ENCODE data around the gene POPDC2.
A peak's percentile ranks its signal among the peaks of the same experiment; 100 is the strongest.

Gene POPDC2

GRCh38 chr3:119639494-119640350, 20.7 kb downstream of the POPDC2 start:
- no peak for DNase-seq (ENCODE audit: low spot score)

GRCh38 chr3:119637679-119638477, 22.5 kb downstream of the POPDC2 start:
- peak; percentile 86 for DNase-seq (ENCODE audit: low spot score)

- no peak for DNase-seq (ENCODE audit: low spot score)
Observed at GRCh38 chr3:119636891-119637611, 23.3 kb downstream of the POPDC2 start.

DNA sequence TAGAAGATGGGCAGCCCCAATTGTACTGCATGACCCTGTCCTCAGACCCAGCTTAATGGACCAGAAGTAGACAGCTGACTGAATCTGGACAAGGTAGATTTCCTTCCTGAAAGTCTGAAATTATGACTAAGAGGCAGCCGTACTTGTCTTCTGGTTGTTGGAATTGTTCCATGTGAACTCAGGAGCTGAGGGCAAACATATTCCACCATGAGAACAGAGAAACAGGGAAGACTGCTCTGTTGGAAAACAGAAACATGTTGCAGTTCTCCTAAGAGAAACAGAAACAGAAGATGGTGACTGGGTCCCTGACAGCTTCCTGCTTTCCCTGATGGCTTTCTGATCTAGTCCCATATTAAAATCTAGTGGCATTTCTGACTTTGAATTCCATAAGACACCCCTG, 24.1 kb downstream of the POPDC2 start:
- DNase-seq (ENCODE audit: low spot score) = no peak

DNA sequence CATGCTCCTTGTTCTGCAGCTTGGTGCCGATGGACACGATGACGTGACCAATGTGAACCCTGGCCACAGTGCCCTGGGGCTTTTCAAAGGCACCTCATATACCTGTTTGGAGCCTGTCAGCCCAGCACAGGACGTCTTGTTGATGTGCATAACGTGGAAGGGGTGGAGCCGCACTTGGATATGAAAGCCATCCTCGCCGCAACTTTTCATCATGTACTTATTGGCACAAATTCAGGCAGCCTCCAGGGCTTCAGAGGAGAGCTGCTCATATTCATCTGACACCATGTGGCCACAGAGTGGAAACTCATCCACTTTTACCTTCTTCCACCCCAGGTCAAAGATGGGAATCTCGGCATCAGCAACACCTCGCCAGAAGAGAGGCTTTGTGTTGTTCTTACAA, 24.7 kb downstream of the POPDC2 start:
- no peak for DNase-seq (ENCODE audit: low spot score)

DNA sequence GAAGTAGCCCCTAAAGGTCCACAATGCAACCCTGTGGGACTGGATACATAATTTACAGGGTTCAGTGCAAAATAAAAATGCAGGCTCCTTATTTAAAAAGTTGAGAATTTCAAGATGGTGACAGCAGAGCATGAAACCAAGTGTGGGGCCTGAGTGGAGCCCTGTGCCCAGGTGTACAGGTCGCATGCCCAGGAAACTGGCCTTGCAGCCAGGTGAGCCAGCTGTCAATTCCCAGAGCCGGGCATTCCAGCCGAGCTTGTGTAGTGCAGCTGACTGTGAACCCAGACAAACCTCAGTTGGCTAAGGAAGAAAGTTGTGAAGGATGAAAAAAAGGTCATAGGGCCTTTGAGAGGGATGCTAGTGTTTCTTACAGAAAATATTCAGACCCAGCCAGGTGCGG, 27.6 kb downstream of the POPDC2 start:
- no peak for DNase-seq (ENCODE audit: low spot score)

DNA sequence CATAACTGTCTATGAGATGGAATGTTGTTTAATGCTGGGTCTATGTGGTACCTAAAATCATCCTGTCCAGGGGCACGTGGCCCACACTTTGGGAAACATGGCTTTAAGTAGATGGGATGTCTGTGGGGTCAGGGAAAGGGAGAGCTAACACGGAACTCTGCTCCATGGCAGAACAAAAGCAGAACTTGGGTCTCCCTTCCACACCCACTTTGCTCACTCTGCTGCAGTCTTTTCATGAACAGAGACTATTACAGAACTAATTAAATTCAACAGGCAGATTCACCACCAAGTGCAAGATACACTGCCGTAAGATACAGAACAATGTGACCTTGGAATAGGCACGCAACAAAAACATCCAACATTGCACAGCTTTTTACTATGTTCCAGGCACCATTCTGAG, 28.2 kb downstream of the POPDC2 start:
- DNase-seq (ENCODE audit: low spot score) = no peak

- peak; percentile 32 for DNase-seq (ENCODE audit: low spot score)
Observed at GRCh38 chr3:119631516-119631915, 28.9 kb downstream of the POPDC2 start.

- no peak for DNase-seq (ENCODE audit: low spot score)
Observed at GRCh38 chr3:119630880-119631329, 29.5 kb downstream of the POPDC2 start.

DNA sequence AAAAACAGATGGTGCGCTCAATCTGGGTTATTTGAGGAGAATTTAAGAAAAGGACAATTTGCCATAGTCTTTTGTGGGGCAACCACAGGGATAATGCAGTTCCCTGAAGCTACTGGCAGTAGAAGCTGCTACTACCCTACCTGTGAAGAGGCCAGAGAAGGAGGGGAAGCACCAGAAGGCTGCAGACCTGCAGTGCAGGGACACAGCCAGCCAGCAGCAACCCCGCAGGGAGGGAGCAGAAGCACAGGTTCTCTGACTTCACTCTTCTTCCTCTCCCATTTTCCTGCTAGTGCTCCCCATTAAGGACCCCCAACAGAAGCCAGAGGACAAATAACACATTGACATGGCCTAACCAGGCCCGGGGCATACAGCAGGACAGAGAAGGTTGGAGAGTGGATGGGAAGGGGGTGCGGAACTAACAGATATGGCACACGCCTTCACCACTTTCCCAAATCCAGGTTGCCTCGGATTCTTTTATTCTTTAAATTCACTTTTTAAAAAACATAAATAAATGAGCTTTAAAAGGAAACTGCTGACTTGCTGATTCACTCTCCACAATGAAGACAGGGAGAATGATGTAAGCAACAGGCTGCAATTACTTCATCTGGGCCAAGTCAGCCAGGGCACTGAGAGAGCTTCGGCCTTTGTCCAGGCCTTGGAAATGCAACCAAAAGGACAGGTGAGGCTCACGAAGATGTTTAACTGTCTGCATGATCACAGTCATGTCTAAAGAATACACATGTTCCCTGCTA, 30.1 kb downstream of the POPDC2 start:
- peak; percentile 81 for DNase-seq (ENCODE audit: low spot score)

- peak; percentile 44 for DNase-seq (ENCODE audit: low spot score)
Observed at GRCh38 chr3:119628816-119629445, 31.5 kb downstream of the POPDC2 start.

- no peak for DNase-seq (ENCODE audit: low spot score)
Observed at GRCh38 chr3:119628390-119628789, 32.0 kb downstream of the POPDC2 start.

DNA sequence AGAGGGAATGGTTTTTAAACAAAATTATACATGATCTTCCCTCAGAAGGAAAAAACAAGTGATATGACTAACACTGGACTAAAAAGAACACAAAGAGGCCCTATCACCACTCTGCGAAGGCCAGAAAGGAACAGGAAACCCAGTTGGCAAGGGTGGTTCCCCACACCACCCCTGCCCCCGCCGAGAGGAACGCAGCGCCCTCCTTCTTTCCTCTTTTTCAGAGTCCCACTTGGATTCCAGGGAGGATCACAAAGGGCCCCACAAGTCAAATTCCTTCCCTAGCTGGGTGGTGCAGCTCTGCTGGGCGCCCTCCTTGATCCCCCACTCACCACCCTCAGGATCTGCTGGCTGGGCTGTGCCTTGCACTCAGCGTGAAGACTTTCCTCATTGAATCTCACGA, 32.9 kb downstream of the POPDC2 start:
- no peak for DNase-seq (ENCODE audit: low spot score)

DNA sequence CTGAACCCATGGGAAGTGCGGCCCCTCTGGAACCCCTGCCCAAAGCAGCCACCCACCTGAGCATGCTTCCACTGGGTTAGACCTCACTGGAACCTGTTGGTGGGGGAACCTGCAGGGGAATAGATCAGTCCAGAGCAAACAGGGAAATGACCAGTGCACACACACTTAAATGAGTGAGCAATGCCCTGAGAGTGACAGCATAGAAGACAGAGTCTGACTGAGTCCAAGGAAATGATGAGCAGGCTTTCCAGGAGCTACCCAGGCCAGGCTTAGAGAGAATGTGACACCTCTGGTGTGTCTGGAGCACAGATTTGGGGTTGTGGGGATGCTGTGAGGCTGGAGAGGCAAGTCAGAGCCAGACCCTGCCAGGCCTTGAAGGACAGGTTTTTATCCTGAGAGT, 34.2 kb downstream of the POPDC2 start:
- DNase-seq (ENCODE audit: low spot score) = no peak

DNA sequence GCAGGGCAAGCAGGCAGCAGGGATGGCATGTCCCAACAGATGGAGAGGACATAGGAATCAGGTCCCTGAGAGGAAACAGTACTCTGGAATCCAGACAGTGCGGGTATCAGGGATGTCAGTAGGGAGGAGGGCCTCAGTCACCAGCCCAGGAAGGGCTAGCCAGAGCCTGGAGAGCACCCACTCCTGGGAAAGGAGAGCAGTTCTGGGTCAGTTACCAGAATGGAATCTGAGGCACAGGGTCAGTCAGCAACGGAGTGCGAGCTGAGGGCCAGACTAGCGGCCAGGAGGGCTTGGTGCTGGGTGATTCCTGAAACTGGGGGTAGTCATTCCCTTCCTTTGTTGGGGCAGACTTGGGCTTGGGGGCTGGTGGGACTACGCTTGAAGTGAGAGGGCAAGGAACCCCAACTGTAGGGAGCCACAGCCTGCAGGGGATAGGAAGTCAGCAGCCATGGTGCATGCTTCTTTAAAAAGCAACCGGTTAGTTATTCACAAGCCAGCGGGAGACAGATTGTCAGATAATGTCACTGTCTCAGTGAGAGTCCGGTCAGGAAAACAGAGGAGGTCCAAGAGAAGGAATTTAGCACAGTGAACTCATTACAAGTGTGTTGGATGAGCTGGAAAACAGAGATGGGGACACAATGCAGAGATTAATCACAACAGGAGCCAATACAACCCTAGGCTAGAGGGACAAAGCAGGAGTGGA, 34.8 kb downstream of the POPDC2 start:
- no peak for DNase-seq (ENCODE audit: low spot score)

GRCh38 chr3:119624002-119624720, 36.2 kb downstream of the POPDC2 start:
- no peak for DNase-seq (ENCODE audit: low spot score)

- no peak for DNase-seq (ENCODE audit: low spot score)
Observed at GRCh38 chr3:119620899-119621298, 39.5 kb downstream of the POPDC2 start.

GRCh38 chr3:119619094-119619493, 41.3 kb downstream of the POPDC2 start:
- DNase-seq (ENCODE audit: low spot score) = no peak

- DNase-seq (ENCODE audit: low spot score) = no peak
Observed at GRCh38 chr3:119616056-119616455, 44.3 kb downstream of the POPDC2 start.

DNA sequence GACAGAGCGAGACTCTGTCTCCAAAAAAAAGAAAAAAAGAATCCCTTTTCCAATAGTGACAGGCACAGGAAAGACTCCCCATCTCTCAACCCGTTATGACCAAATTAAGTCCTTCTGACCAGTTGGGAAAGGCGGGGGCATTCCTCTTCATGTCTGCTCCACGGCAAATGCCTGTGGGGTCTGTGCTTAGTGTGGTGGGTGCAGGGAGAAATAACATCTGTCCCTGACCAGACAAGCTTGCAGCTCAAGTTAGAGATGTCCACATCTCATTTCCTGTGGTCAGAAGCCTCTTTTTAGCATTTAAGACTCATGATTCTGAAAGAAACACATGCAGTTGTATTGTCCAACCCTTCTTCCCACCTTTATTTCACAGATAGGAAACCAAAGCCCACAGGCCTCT, 46.5 kb downstream of the POPDC2 start:
- no peak for DNase-seq (ENCODE audit: low spot score)

All from GM03348 (cell line).